AML-193 (cell line): ENCODE data around the gene SELENOI.

Source experiments
- DNase-seq, 2 experiments: peaks; one replicate each; lab custom pipeline; 2025; lab: John Stamatoyannopoulos, UW

The SELENOI gene

GRCh38 chr2:26412091-26412673 is 66.2 kb downstream of the SELENOI start:
- peak; percentile 40 to 50 for DNase-seq

GRCh38 chr2:26414311-26414710 is 68.4 kb downstream of the SELENOI start:
- no peak for DNase-seq

GRCh38 chr2:26421961-26422360 is 76.0 kb downstream of the SELENOI start:
- DNase-seq = no peak

- no peak for DNase-seq
Measured at GRCh38 chr2:26422947-26423629, 77.1 kb downstream of the SELENOI start.

- no peak for DNase-seq
Measured at GRCh38 chr2:26423750-26424149, 77.8 kb downstream of the SELENOI start.

- no peak for DNase-seq
Measured at GRCh38 chr2:26424221-26424620, 78.3 kb downstream of the SELENOI start.

GRCh38 chr2:26428846-26429245 is 82.9 kb downstream of the SELENOI start:
- no peak for DNase-seq

- DNase-seq = no peak
Measured at GRCh38 chr2:26429779-26430578, 84.0 kb downstream of the SELENOI start.

GRCh38 chr2:26430826-26431225 is 84.9 kb downstream of the SELENOI start:
- DNase-seq = no peak

- DNase-seq = no peak
Measured at GRCh38 chr2:26432363-26432762, 86.4 kb downstream of the SELENOI start.

- no peak for DNase-seq
Measured at GRCh38 chr2:26432859-26433258, 86.9 kb downstream of the SELENOI start.

- DNase-seq = no peak
Measured at GRCh38 chr2:26435106-26435505, 89.2 kb downstream of the SELENOI start.

- DNase-seq = no peak
Measured at GRCh38 chr2:26438526-26438925, 92.6 kb downstream of the SELENOI start.

- DNase-seq = no peak
Measured at GRCh38 chr2:26438926-26439325, 93.0 kb downstream of the SELENOI start.

GRCh38 chr2:26442301-26442700 is 96.4 kb downstream of the SELENOI start:
- no peak for DNase-seq

GRCh38 chr2:26442707-26443106 is 96.8 kb downstream of the SELENOI start:
- DNase-seq = no peak

GRCh38 chr2:26444236-26444635 is 98.3 kb downstream of the SELENOI start:
- no peak for DNase-seq
